Retinal pigment epithelial cell (primary cell): Measurements from ENCODE around the gene AKTIP.

Experiments used
- DNase-seq: peaks from one replicate; pipeline ENCODE4 v3.0.0-alpha.2; 2010; ENCODE audit warnings: low read depth
- H3K4me3 ChIP-seq: 2 replicates; pipeline ENCODE4 v1.5.1; 2011; ENCODE audit warnings: mild to moderate bottlenecking, low read length, control low read depth, moderate library complexity
- CTCF ChIP-seq: conservative IDR thresholded peaks from 2 replicates; pipeline ENCODE4 v1.5.1; 2011; ENCODE audit warnings: low read depth, low read length, control low read depth, inconsistent platforms

Gene AKTIP

GRCh38 chr16:53504665-53505064 lies 1.7 kb upstream of the AKTIP start:
- H3K4me3 ChIP-seq = no peak overlapping the region
- no peak for TF ChIP-seq CTCF
- peak; percentile 95 for DNase-seq

GRCh38 chr16:53503991-53504663 lies 1.1 kb upstream of the AKTIP start:
- H3K4me3 ChIP-seq = peak overlapping the region; percentile 62
- peak; percentile 41 for DNase-seq
- no peak for TF ChIP-seq CTCF

GRCh38 chr16:53503270-53503923 lies 388 bp upstream of the AKTIP start:
- TF ChIP-seq CTCF = no peak
- H3K4me3 ChIP-seq = peak overlapping the region; percentile 62
- peak; percentile 100 for DNase-seq

- H3K4me3 ChIP-seq = no peak overlapping the region
- DNase-seq = no peak
- no peak for TF ChIP-seq CTCF
Observed at GRCh38 chr16:53501216-53501859, 1.7 kb downstream of the AKTIP start.

GRCh38 chr16:53498984-53499383 lies 4.0 kb downstream of the AKTIP start:
- TF ChIP-seq CTCF = no peak
- H3K4me3 ChIP-seq = no peak overlapping the region
- no peak for DNase-seq

- peak; percentile 33 for TF ChIP-seq CTCF
- no peak overlapping the region for H3K4me3 ChIP-seq
- DNase-seq = no peak
Observed at GRCh38 chr16:53495325-53495724, 7.7 kb downstream of the AKTIP start.
